ENCODE results near the gene EYA4. TPM values are rescaled to one million over a fixed set of nuclear protein-coding genes. Genes with fewer than 3 reads are reported as not detected.

The EYA4 gene
- total and polyA plus RNA-seq, 5 donors from 2014 or later, result not detected

GRCh38 chr6:133359256-133359655 lies 118.1 kb downstream of the EYA4 start:
- Histone ChIP-seq H3K36me3 (ENCODE audit: control insufficient read depth, insufficient read depth, low read length) (no peaks in the 10 kb centered on the region), H3K27me3 (ENCODE audit: control insufficient read depth, insufficient read depth, low read length) (no peaks in the 10 kb centered on the region), H3K4me3 (ENCODE audit: low read depth, low read length) (no peak overlapping the region), H3K4me1 (ENCODE audit: control insufficient read depth, insufficient read depth, low read length, poor library complexity, severe bottlenecking) (no peaks in the 10 kb centered on the region), H3K9me3 (ENCODE audit: control insufficient read depth in 2 of 2, low read length in 2 of 2) (no peaks in the 10 kb centered on the region), H3K27ac (ENCODE audit: insufficient read depth, low read length, poor library complexity, severe bottlenecking) (no peak overlapping the region)
- Mint-ChIP-seq H3K4me3 (no peak overlapping the region), H3K36me3 (no peaks in the 10 kb centered on the region), H3K9me3 (peaks cover 0 to 3% (median 0%) of the 10 kb centered on the region in 7 donors), H3K4me1 (no peaks in the 10 kb centered on the region), H3K27me3 (no peaks in the 10 kb centered on the region), H3K27ac (no peak overlapping the region)
- ATAC-seq (ENCODE audit: low read depth in 2 of 2) (no peak), DNase-seq (no peak)

GRCh38 chr6:133359760-133360159 lies 118.6 kb downstream of the EYA4 start:
- H3K4me3 ChIP-seq (ENCODE audit: low read depth, low read length), result no peak overlapping the region
- Mint-ChIP-seq H3K27ac (no peak overlapping the region), H3K36me3 (no peaks in the 10 kb centered on the region), H3K4me1 (no peaks in the 10 kb centered on the region), H3K27me3 (no peaks in the 10 kb centered on the region), H3K4me3 (no peak overlapping the region), H3K9me3 (peaks cover 0 to 3% (median 0%) of the 10 kb centered on the region in 7 donors)
- H3K9me3 ChIP-seq (ENCODE audit: control insufficient read depth in 2 of 2, low read length in 2 of 2), result no peaks in the 10 kb centered on the region
- H3K36me3 ChIP-seq (ENCODE audit: control insufficient read depth, insufficient read depth, low read length), result no peaks in the 10 kb centered on the region
- no peak overlapping the region for H3K27ac ChIP-seq (ENCODE audit: insufficient read depth, low read length, poor library complexity, severe bottlenecking)
- ATAC-seq (ENCODE audit: low read depth in 2 of 2) (no peak), DNase-seq (no peak)
- H3K4me1 ChIP-seq (ENCODE audit: control insufficient read depth, insufficient read depth, low read length, poor library complexity, severe bottlenecking), result no peaks in the 10 kb centered on the region
- H3K27me3 ChIP-seq (ENCODE audit: control insufficient read depth, insufficient read depth, low read length), result no peaks in the 10 kb centered on the region

GRCh38 chr6:133360194-133360593 lies 119.0 kb downstream of the EYA4 start:
- no peaks in the 10 kb centered on the region for H3K4me1 Mint-ChIP-seq
- peaks cover 0 to 3% (median 0%) of the 10 kb centered on the region in 7 donors for H3K9me3 Mint-ChIP-seq
- Histone ChIP-seq H3K4me1 (ENCODE audit: control insufficient read depth, insufficient read depth, low read length, poor library complexity, severe bottlenecking) (no peaks in the 10 kb centered on the region), H3K9me3 (ENCODE audit: control insufficient read depth in 2 of 2, low read length in 2 of 2) (no peaks in the 10 kb centered on the region), H3K27me3 (ENCODE audit: control insufficient read depth, insufficient read depth, low read length) (no peaks in the 10 kb centered on the region), H3K36me3 (ENCODE audit: control insufficient read depth, insufficient read depth, low read length) (no peaks in the 10 kb centered on the region), H3K27ac (ENCODE audit: insufficient read depth, low read length, poor library complexity, severe bottlenecking) (no peak overlapping the region), H3K4me3 (ENCODE audit: low read depth, low read length) (no peak overlapping the region)
- no peaks in the 10 kb centered on the region for H3K27me3 Mint-ChIP-seq
- no peak overlapping the region for H3K4me3 Mint-ChIP-seq
- H3K27ac Mint-ChIP-seq, result no peak overlapping the region
- no peak for DNase-seq
- ATAC-seq (ENCODE audit: low read depth in 2 of 2), result no peak
- H3K36me3 Mint-ChIP-seq, result no peaks in the 10 kb centered on the region

DNA sequence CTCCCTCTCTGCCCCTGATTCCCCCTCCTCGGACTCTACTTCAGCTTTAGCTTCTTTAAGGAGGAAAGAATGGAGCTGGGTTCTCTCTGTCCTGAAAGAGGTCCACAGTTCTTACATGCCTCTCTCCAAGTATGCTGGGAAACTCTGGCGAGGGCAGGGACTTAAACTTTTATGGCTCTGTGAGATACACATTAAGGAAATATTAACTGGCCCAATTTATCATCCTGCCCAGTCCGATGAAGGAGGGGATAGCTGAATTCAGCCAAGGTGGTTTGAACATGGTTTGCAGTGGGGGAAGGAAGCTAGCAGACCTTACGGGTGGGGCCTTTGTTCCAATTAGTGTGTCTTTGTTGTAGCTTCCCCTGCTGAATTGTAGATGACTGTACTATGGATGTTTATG lies 121.7 kb downstream of the EYA4 start:
- ATAC-seq (ENCODE audit: low read depth in 2 of 2), result no peak
- H3K36me3 ChIP-seq (ENCODE audit: control insufficient read depth, insufficient read depth, low read length), result no peaks in the 10 kb centered on the region
- H3K27me3 ChIP-seq (ENCODE audit: control insufficient read depth, insufficient read depth, low read length), result no peaks in the 10 kb centered on the region
- no peak for DNase-seq
- Mint-ChIP-seq H3K27ac (no peak overlapping the region), H3K27me3 (peaks cover 6% of the 10 kb centered on the region), H3K4me1 (no peaks in the 10 kb centered on the region), H3K4me3 (no peak overlapping the region), H3K36me3 (no peaks in the 10 kb centered on the region), H3K9me3 (peaks cover 0 to 5% (median 0%) of the 10 kb centered on the region in 7 donors)
- no peak overlapping the region for H3K4me3 ChIP-seq (ENCODE audit: low read depth, low read length)
- no peaks in the 10 kb centered on the region for H3K9me3 ChIP-seq (ENCODE audit: control insufficient read depth in 2 of 2, low read length in 2 of 2)
- no peaks in the 10 kb centered on the region for H3K4me1 ChIP-seq (ENCODE audit: control insufficient read depth, insufficient read depth, low read length, poor library complexity, severe bottlenecking)
- H3K27ac ChIP-seq (ENCODE audit: insufficient read depth, low read length, poor library complexity, severe bottlenecking), result no peak overlapping the region

DNA sequence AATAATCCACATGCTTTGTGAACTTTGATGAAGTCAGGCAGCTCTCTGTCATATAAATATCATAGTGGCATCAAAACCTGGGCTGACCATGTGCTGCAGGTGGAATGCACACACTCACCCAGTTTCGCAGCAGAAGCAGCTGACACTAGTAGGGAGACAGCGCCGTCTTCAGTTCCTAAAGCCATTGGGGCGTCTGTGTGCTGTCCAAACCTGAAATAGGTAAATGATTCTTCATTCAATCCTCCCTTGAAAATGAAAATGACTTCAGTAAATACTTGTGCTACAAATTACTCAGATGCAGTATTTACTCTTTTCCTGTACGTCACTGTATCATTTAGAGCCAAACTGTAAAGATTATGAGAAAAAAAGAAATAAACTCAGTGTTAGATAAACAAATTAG lies 127.5 kb downstream of the EYA4 start:
- ATAC-seq (ENCODE audit: low read depth in 2 of 2), result no peak
- Histone ChIP-seq H3K36me3 (ENCODE audit: control insufficient read depth, insufficient read depth, low read length) (no peaks in the 10 kb centered on the region), H3K9me3 (ENCODE audit: control insufficient read depth in 2 of 2, low read length in 2 of 2) (no peaks in the 10 kb centered on the region), H3K4me1 (ENCODE audit: control insufficient read depth, insufficient read depth, low read length, poor library complexity, severe bottlenecking) (no peaks in the 10 kb centered on the region), H3K27ac (ENCODE audit: insufficient read depth, low read length, poor library complexity, severe bottlenecking) (no peak overlapping the region), H3K27me3 (ENCODE audit: control insufficient read depth, insufficient read depth, low read length) (no peaks in the 10 kb centered on the region), H3K4me3 (ENCODE audit: low read depth, low read length) (no peak overlapping the region)
- Mint-ChIP-seq H3K9me3 (peaks cover 0 to 5% (median 0%) of the 10 kb centered on the region in 7 donors), H3K36me3 (no peaks in the 10 kb centered on the region), H3K4me3 (no peak overlapping the region), H3K27ac (no peak overlapping the region), H3K4me1 (no peaks in the 10 kb centered on the region), H3K27me3 (peaks cover 6% of the 10 kb centered on the region)
- no peak for DNase-seq

DNA sequence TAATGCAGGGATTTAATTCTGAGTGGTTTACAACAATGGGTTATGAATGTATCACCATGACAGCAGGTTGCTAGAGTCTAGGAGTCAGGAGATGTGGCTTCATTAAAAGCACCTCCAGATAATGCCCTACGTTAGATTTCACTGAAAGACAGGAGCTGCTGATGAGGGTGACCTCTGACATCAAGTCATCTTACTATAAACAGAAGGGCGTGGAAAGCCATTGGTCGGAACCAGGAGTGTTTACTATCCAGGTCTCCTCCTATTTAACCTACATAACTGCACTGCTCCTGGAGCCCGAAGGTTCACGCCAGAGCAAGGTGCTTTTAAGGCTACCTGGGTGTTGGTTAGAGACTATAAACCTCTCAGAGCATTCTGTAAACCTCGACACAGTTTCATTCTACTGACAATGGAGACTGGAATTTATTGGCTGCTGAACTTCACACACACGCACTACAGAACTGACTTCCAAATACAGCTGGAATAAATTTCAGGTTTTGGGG lies 128.7 kb downstream of the EYA4 start:
- DNase-seq, result no peak
- no peaks in the 10 kb centered on the region for H3K36me3 Mint-ChIP-seq
- Histone ChIP-seq H3K4me1 (ENCODE audit: control insufficient read depth, insufficient read depth, low read length, poor library complexity, severe bottlenecking) (no peaks in the 10 kb centered on the region), H3K27ac (ENCODE audit: insufficient read depth, low read length, poor library complexity, severe bottlenecking) (no peak overlapping the region), H3K27me3 (ENCODE audit: control insufficient read depth, insufficient read depth, low read length) (no peaks in the 10 kb centered on the region), H3K4me3 (ENCODE audit: low read depth, low read length) (no peak overlapping the region), H3K36me3 (ENCODE audit: control insufficient read depth, insufficient read depth, low read length) (no peaks in the 10 kb centered on the region), H3K9me3 (ENCODE audit: control insufficient read depth in 2 of 2, low read length in 2 of 2) (no peaks in the 10 kb centered on the region)
- no peak overlapping the region for H3K27ac Mint-ChIP-seq
- peaks cover 0 to 5% (median 0%) of the 10 kb centered on the region in 7 donors for H3K9me3 Mint-ChIP-seq
- no peak overlapping the region for H3K4me3 Mint-ChIP-seq
- no peaks in the 10 kb centered on the region for H3K4me1 Mint-ChIP-seq
- H3K27me3 Mint-ChIP-seq, result peaks cover 6% of the 10 kb centered on the region
- ATAC-seq (ENCODE audit: low read depth in 2 of 2), result no peak

- H3K4me1 ChIP-seq (ENCODE audit: control insufficient read depth, insufficient read depth, low read length, poor library complexity, severe bottlenecking), result no peaks in the 10 kb centered on the region
- peaks cover 0 to 4% (median 0%) of the 10 kb centered on the region in 7 donors for H3K9me3 Mint-ChIP-seq
- peaks cover 7% of the 10 kb centered on the region for H3K27me3 Mint-ChIP-seq
- ATAC-seq (ENCODE audit: low read depth in 2 of 2) (no peak), DNase-seq (no peak)
- H3K27me3 ChIP-seq (ENCODE audit: control insufficient read depth, insufficient read depth, low read length), result no peaks in the 10 kb centered on the region
- H3K36me3 Mint-ChIP-seq, result no peaks in the 10 kb centered on the region
- H3K4me3 ChIP-seq (ENCODE audit: low read depth, low read length), result no peak overlapping the region
- H3K27ac Mint-ChIP-seq, result no peak overlapping the region
- no peaks in the 10 kb centered on the region for H3K9me3 ChIP-seq (ENCODE audit: control insufficient read depth in 2 of 2, low read length in 2 of 2)
- no peaks in the 10 kb centered on the region for H3K4me1 Mint-ChIP-seq
- H3K27ac ChIP-seq (ENCODE audit: insufficient read depth, low read length, poor library complexity, severe bottlenecking), result no peak overlapping the region
- no peaks in the 10 kb centered on the region for H3K36me3 ChIP-seq (ENCODE audit: control insufficient read depth, insufficient read depth, low read length)
- no peak overlapping the region for H3K4me3 Mint-ChIP-seq
Measured at GRCh38 chr6:133376743-133377142, 135.6 kb downstream of the EYA4 start.

GRCh38 chr6:133377219-133377618 lies 136.1 kb downstream of the EYA4 start:
- Histone ChIP-seq H3K27ac (ENCODE audit: insufficient read depth, low read length, poor library complexity, severe bottlenecking) (no peak overlapping the region), H3K4me1 (ENCODE audit: control insufficient read depth, insufficient read depth, low read length, poor library complexity, severe bottlenecking) (no peaks in the 10 kb centered on the region), H3K36me3 (ENCODE audit: control insufficient read depth, insufficient read depth, low read length) (no peaks in the 10 kb centered on the region), H3K27me3 (ENCODE audit: control insufficient read depth, insufficient read depth, low read length) (no peaks in the 10 kb centered on the region), H3K4me3 (ENCODE audit: low read depth, low read length) (no peak overlapping the region), H3K9me3 (ENCODE audit: control insufficient read depth in 2 of 2, low read length in 2 of 2) (no peaks in the 10 kb centered on the region)
- Mint-ChIP-seq H3K27ac (no peak overlapping the region), H3K27me3 (peaks cover 7% of the 10 kb centered on the region), H3K4me1 (no peaks in the 10 kb centered on the region), H3K36me3 (no peaks in the 10 kb centered on the region), H3K9me3 (peaks cover 0 to 4% (median 0%) of the 10 kb centered on the region in 7 donors), H3K4me3 (no peak overlapping the region)
- ATAC-seq (ENCODE audit: low read depth in 2 of 2), result no peak
- no peak for DNase-seq
